NAMALWA (cell line): ENCODE data around the gene ADAMTS3.

Experiments used
- DNase-seq: peaks from one replicate; pipeline ENCODE4 v3.0.0-alpha.2; 2015; ENCODE audit warnings: low spot score

Gene ADAMTS3

GRCh38 chr4:72568959-72569718 is at the start of gene ADAMTS3:
ADAMTS3 (minus strand) TSS chr4:72569221; CDS start chr4:72568762, 459 bp downstream.
- no peak for DNase-seq

- no peak for DNase-seq
Observed at GRCh38 chr4:72613959-72614358, 44.9 kb upstream of the ADAMTS3 start.

- DNase-seq = no peak
Observed at GRCh38 chr4:72606751-72607150, 37.7 kb upstream of the ADAMTS3 start.

- no peak for DNase-seq
Observed at GRCh38 chr4:72604324-72604723, 35.3 kb upstream of the ADAMTS3 start.

- DNase-seq = no peak
Observed at GRCh38 chr4:72602396-72603376, 33.7 kb upstream of the ADAMTS3 start.

GRCh38 chr4:72591547-72592454 is 22.8 kb upstream of the ADAMTS3 start:
- DNase-seq = no peak

- no peak for DNase-seq
Observed at GRCh38 chr4:72587334-72587733, 18.3 kb upstream of the ADAMTS3 start.

- DNase-seq = no peak
Observed at GRCh38 chr4:72582853-72583252, 13.8 kb upstream of the ADAMTS3 start.

- DNase-seq = no peak
Observed at GRCh38 chr4:72577211-72577610, 8.2 kb upstream of the ADAMTS3 start.

- DNase-seq = no peak
Observed at GRCh38 chr4:72571337-72571736, 2.3 kb upstream of the ADAMTS3 start.

GRCh38 chr4:72569719-72570235 is 756 bp upstream of the ADAMTS3 start:
- DNase-seq = no peak

GRCh38 chr4:72567821-72568675 is 973 bp downstream of the ADAMTS3 start:
- DNase-seq = no peak

GRCh38 chr4:72567036-72567435 is 2.0 kb downstream of the ADAMTS3 start:
- no peak for DNase-seq

GRCh38 chr4:72566464-72566972 is 2.5 kb downstream of the ADAMTS3 start:
- no peak for DNase-seq

GRCh38 chr4:72564789-72565188 is 4.2 kb downstream of the ADAMTS3 start:
- DNase-seq = no peak

GRCh38 chr4:72564184-72564583 is 4.8 kb downstream of the ADAMTS3 start:
- no peak for DNase-seq

- DNase-seq = no peak
Observed at GRCh38 chr4:72558655-72559054, 10.4 kb downstream of the ADAMTS3 start.

- no peak for DNase-seq
Observed at GRCh38 chr4:72557021-72557420, 12.0 kb downstream of the ADAMTS3 start.

GRCh38 chr4:72555377-72555831 is 13.6 kb downstream of the ADAMTS3 start:
- DNase-seq = no peak
